Activated T-helper 17 cell treated with anti-CD3 and anti-CD28 coated beads, Interleukin-2, amount 50 U/mL, for 72 hours (primary cell): ENCODE data around the gene DIRAS1. TPM values are rescaled to one million over a fixed set of nuclear protein-coding genes. Genes with fewer than 3 reads are reported as not detected.

ENCODE experiments used
- ATAC-seq: fragments of 150-1000 bp; cut with Tn5 transposase; replicated peaks from 2 replicates; pipeline ENCODE4 v1.10.0; 2021; ENCODE audit warnings: mild to moderate bottlenecking, moderate library complexity
- H3K27ac Mint-ChIP-seq: one replicate; pipeline ENCODE4 v1.8.0; 2022; ENCODE audit warnings: mixed read lengths
- H3K27me3 Mint-ChIP-seq: one replicate; pipeline ENCODE4 v1.8.0; 2022; ENCODE audit warnings: mixed read lengths
- H3K36me3 Mint-ChIP-seq: one replicate; pipeline ENCODE4 v1.8.0; 2022; ENCODE audit warnings: low read depth, mild to moderate bottlenecking, mixed read lengths
- H3K4me1 Mint-ChIP-seq: one replicate; pipeline ENCODE4 v1.8.0; 2022; ENCODE audit warnings: mixed read lengths
- H3K4me3 Mint-ChIP-seq: one replicate; pipeline ENCODE4 v1.8.0; 2022; ENCODE audit warnings: mild to moderate bottlenecking, mixed read lengths
- H3K9me3 Mint-ChIP-seq: one replicate; pipeline ENCODE4 v1.8.0; 2022; ENCODE audit warnings: mixed read lengths
- total RNA-seq, 2 donors: library from RNA; stranded (reverse); gene quantifications; one replicate each; pipeline ENCODE4 v1.2.3, GENCODE V29; 2022

The DIRAS1 gene
- total RNA-seq, 2 donors from 2014 or later = 0.61 TPM; not detected in 1

DNA sequence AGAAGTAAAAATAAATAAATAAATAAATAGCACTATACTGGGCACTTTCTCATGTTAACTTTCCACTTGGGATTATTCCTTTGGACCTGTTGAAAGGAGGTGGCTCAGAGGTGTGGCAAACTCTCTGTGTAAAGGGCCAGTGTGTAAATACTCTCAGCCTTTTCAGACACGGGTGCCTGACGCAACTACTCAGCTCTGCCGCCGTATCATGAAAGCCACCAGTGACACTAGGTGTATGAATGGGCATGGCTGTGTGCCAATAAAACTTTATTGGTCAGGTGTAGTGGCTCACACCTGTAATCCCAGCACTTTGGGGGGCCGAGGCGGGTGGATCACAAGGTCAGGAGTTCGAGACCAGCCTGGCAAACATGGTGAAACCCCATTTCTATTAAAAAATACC lies 38.8 kb upstream of the DIRAS1 start:
- H3K27me3 Mint-ChIP-seq = no peaks in the 10 kb centered on the region
- H3K27ac Mint-ChIP-seq = no peak overlapping the region
- no peak for ATAC-seq
- H3K4me3 Mint-ChIP-seq = no peak overlapping the region
- no peaks in the 10 kb centered on the region for H3K9me3 Mint-ChIP-seq
- no peaks in the 10 kb centered on the region for H3K4me1 Mint-ChIP-seq
- peaks cover 75% of the 10 kb centered on the region for H3K36me3 Mint-ChIP-seq

DNA sequence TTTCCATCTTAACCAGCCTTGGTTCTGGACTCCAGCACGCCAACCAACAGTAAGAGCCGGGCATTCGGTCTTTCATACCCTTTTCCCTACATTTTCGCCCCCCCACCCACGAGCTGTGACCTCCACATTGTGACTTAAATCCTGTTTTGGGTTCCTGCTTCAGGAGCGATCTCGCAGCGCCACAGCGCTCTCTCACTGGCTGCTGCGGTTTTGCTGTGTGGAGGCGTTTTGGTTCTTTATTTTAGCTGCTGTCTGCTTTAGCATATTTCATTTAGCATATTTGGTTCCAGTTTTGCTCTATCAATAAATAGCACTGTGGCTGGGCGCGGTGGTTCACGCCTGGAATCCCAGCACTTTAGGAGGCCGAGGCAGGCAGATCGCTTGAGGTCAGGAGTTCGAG lies 38.2 kb upstream of the DIRAS1 start:
- no peak overlapping the region for H3K4me3 Mint-ChIP-seq
- H3K36me3 Mint-ChIP-seq = peaks cover 77% of the 10 kb centered on the region
- ATAC-seq = peak; percentile 59
- no peaks in the 10 kb centered on the region for H3K9me3 Mint-ChIP-seq
- no peaks in the 10 kb centered on the region for H3K27me3 Mint-ChIP-seq
- H3K4me1 Mint-ChIP-seq = no peaks in the 10 kb centered on the region
- H3K27ac Mint-ChIP-seq = no peak overlapping the region

DNA sequence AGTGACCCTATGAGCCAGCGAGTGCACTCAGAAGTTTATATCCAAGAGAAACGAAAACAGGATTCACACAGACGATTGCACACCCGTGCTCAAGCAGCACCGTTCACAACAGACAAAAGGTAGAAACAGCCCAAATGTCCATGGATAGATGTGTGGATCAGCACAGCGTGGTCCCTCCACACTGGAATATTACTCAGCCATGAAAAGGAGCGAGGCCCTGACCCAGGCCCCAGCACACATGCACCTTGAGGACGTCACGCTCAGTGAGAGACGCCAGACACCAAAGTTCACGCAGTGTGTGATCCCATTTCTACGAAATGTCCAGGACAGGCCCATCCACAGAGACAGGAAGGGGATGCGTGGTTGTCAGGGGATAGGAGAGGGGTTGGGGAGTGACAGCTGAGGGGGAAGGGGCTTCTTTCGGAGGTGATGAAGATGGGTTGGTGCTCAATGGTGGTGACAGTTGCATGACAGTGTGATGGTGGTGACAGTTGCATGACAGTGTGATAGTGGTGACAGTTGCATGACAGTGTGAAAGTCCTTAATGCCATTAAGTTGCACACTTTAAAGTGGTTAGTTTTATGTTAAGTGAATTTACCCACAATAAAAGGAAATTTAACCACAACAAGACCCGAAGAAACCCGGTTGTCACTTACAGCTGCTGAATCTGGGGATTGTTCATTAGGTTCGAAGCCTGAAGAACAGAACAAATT lies 37.6 kb upstream of the DIRAS1 start:
- peak; percentile 73 for ATAC-seq
- H3K27me3 Mint-ChIP-seq = no peaks in the 10 kb centered on the region
- H3K27ac Mint-ChIP-seq = no peak overlapping the region
- H3K36me3 Mint-ChIP-seq = peaks cover 79% of the 10 kb centered on the region
- H3K4me3 Mint-ChIP-seq = no peak overlapping the region
- H3K4me1 Mint-ChIP-seq = no peaks in the 10 kb centered on the region
- no peaks in the 10 kb centered on the region for H3K9me3 Mint-ChIP-seq

DNA sequence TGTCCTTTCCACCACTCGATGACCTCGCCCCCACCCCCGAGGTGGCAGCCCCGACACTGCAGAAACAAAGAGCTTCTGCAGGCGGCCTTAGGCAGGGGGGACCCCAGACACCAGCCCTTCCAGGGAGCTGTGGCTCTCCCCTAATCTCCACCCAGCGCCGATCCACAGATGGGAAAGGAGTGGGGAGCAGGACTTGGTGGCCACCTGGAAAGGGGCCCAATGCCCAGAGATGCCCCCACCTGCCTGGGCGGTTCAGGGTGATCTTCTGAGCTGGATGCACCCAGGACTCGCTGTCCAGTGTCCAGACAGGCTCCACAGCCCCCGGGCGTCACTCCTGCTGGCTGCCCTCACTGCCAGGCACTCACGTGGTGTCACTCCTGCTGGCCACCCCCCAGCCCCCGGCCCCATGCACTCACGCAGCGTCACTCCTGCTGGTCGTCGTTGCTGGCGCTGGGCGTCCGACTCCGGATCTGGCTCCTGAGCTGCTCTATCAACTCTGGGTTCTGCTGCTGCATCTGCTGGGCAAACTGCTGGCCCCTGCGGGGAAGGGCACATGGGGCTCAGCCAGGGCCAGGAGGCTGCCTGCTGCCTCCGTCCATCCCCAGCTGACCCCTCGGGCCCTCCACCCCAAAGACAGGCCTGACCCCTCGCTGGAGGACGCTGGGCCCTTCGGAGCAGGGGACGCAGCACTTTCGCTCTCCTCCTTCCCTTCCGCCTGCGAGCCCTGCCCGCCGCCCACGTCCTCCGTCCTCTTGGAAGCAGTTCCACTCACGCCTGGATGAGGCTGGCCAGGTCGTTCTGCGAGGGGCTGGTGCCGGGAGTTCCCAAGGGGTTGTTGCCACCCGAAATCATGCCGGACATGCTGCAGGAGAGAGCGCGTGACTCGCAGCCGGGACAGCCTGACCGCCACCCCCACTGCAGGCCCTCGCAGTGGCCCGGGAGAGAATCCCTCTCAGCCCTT lies 36.0 kb upstream of the DIRAS1 start:
- no peaks in the 10 kb centered on the region for H3K4me1 Mint-ChIP-seq
- no peaks in the 10 kb centered on the region for H3K9me3 Mint-ChIP-seq
- ATAC-seq = no peak
- H3K27me3 Mint-ChIP-seq = no peaks in the 10 kb centered on the region
- H3K36me3 Mint-ChIP-seq = peaks cover 66% of the 10 kb centered on the region
- no peak overlapping the region for H3K27ac Mint-ChIP-seq
- H3K4me3 Mint-ChIP-seq = no peak overlapping the region

DNA sequence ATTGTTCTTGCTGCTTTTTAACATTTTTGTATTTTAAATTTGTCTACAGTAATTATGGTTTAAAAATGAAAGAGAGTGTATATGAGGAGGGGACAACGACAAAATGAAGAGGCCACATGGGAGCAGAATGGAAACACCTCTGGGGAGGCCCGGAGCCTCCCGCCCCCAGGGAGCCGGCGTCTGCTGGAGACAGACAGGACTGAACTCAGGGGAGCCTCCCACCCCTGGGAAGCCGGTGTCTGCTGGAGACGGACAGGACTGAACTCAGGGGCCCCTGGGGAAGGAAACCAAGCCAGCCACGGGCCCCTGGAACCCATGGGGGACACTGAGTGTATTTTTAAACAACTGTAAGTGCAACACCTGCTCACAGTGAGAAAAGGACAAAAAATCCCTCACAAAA lies 35.3 kb upstream of the DIRAS1 start:
- Mint-ChIP-seq H3K27ac (no peak overlapping the region), H3K4me3 (no peak overlapping the region), H3K36me3 (peaks cover 60% of the 10 kb centered on the region), H3K27me3 (no peaks in the 10 kb centered on the region), H3K9me3 (no peaks in the 10 kb centered on the region), H3K4me1 (no peaks in the 10 kb centered on the region)
- ATAC-seq = no peak

DNA sequence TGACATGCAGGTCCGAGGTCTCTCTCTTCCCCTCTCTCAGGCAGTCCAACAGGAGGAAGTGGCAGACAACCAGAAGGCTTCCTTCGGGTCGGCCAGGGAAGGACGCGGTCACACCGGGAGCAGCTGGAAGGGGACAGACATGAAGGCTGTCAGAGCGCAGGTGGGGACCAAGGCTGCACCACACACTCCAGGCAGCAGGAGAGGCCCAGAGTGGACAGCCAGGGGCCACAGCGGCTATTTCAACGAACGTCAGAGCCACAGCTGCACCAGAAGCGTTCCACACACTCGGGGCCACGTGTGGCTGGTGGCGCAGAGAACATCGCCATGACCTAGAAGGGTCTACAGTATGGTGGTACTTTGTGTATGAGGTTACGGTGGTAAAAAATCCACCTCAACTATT lies 34.6 kb upstream of the DIRAS1 start:
- Mint-ChIP-seq H3K27me3 (no peaks in the 10 kb centered on the region), H3K36me3 (peaks cover 56% of the 10 kb centered on the region), H3K4me1 (no peaks in the 10 kb centered on the region), H3K27ac (no peak overlapping the region), H3K4me3 (no peak overlapping the region), H3K9me3 (no peaks in the 10 kb centered on the region)
- no peak for ATAC-seq

DNA sequence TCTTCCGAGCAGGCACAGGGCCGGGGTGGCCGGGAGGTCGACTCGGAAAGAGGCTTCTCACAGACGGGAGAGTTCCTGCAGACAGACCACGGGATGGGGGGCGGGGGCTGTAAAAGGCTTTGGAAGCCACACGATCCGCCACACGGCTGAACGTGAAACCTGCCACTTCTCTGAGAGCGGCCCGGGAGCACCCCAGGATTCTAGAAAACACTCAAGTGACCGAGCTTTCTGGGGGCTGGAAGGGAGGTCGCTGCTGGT lies 34.2 kb upstream of the DIRAS1 start:
- no peak overlapping the region for H3K4me3 Mint-ChIP-seq
- H3K27me3 Mint-ChIP-seq = no peaks in the 10 kb centered on the region
- ATAC-seq = no peak
- no peaks in the 10 kb centered on the region for H3K4me1 Mint-ChIP-seq
- no peak overlapping the region for H3K27ac Mint-ChIP-seq
- no peaks in the 10 kb centered on the region for H3K9me3 Mint-ChIP-seq
- H3K36me3 Mint-ChIP-seq = peaks cover 53% of the 10 kb centered on the region

DNA sequence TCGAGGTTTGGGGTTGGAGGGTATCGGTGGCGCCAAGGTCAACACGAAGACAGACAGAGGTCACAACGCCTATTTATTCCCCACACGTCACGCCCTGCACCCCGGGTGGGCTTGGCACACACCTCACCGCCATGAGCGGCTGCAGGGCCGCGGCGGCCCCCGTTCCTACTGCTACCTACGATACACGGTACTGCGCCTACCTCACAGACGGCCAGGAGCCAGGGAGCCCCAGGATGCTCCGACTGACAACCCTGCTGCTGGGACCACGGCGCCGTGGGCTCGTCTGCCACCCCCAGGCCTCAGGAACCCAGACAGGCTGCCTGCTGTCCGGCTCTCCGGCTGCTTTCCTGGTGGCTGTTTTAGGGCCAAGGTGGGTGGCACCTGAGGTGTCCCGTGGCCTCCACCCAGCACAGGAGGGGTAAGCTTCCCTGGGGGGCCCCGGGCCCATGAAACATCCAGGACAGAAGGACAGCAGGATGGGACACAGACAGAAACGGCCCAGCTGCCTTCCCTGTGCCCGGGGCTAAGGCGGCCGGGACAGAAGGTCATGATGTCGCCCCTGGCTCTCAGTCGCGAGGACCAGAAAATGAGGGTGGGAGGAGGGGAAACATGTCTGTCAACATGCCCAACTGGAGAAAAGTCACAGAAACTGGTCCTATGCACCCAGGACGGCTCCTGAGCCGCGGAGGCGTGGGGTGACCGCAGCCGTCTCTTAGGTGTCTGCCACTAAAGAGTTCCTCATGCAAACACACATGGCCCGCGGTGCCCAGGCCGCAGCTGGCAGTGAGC lies 33.7 kb upstream of the DIRAS1 start:
- Mint-ChIP-seq H3K9me3 (no peaks in the 10 kb centered on the region), H3K36me3 (peaks cover 49% of the 10 kb centered on the region), H3K4me1 (no peaks in the 10 kb centered on the region), H3K27ac (no peak overlapping the region), H3K27me3 (no peaks in the 10 kb centered on the region), H3K4me3 (no peak overlapping the region)
- ATAC-seq = no peak

DNA sequence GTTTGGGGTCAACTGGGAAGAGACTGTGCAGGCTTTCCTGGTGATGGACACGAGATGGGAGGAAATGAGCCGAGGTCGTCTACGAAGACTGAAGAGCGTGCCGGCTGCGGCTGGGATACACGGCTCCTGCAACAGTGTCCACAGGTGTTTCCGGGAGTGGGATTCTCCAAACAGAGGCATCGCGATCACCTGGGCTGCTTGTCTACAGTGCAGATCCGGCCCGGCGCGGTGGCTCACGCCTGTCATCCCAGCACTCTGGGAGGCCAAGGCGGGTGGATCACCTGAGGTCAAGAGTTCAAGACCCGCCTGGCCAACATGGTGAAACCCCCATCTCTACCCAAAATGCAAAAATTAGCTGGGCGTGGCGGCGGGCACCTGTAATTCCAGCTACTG lies 30.3 kb upstream of the DIRAS1 start:
- no peaks in the 10 kb centered on the region for H3K4me1 Mint-ChIP-seq
- H3K36me3 Mint-ChIP-seq = peaks cover 28% of the 10 kb centered on the region
- no peak overlapping the region for H3K27ac Mint-ChIP-seq
- no peak overlapping the region for H3K4me3 Mint-ChIP-seq
- H3K9me3 Mint-ChIP-seq = no peaks in the 10 kb centered on the region
- ATAC-seq = no peak
- H3K27me3 Mint-ChIP-seq = no peaks in the 10 kb centered on the region

DNA sequence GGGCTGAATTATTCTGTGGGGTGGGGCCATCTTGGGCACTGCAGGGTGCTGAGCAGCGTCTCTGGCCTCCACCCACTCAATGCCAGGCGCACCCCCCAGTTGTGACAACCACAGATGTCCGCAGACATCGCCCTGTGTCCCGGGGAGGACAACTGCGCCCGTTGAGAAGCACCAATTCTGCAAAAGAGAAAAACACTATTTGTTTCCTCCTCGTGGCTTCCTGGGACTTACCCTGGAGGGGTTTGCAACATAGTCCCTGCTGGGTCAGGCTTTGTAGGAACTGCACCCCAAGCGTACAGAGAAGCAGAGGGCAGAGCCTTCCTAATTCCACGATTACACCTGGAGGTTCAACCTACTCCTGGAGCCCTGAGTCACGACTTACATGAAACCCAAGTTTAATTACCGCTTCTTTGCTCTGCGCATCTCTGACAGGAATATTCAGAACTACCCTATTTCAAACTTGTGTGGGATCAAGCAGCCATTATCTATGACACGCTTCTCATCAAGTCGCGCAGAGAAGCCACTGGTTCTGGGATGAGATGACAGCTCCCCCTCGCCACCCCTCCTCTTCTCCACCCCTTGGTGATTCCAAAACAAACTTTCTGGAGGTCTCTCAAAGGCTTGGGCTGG lies 29.8 kb upstream of the DIRAS1 start:
- Mint-ChIP-seq H3K36me3 (peaks cover 23% of the 10 kb centered on the region), H3K4me1 (no peaks in the 10 kb centered on the region), H3K27me3 (no peaks in the 10 kb centered on the region), H3K9me3 (no peaks in the 10 kb centered on the region), H3K4me3 (no peak overlapping the region), H3K27ac (no peak overlapping the region)
- no peak for ATAC-seq

DNA sequence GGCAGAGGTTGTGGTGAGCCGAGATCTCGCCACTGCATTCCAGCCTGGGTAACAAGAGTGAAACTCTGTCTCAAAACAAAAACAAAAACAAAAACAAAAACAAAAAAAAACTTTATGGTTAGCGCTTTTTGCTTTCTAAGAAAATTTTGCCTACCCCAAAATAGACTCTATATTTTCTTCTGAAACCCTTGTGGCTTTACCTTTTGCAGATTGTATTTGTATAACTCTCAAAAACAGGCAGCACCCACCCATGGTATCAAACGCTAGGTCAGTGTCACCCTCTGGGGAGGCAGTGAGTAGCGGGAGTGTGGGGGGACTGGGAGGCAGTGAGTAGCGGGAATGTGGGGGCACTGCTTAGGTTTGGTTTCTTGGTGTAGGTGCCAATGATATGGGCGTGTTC lies 26.2 kb upstream of the DIRAS1 start:
- H3K27me3 Mint-ChIP-seq = peaks cover 8% of the 10 kb centered on the region

DNA sequence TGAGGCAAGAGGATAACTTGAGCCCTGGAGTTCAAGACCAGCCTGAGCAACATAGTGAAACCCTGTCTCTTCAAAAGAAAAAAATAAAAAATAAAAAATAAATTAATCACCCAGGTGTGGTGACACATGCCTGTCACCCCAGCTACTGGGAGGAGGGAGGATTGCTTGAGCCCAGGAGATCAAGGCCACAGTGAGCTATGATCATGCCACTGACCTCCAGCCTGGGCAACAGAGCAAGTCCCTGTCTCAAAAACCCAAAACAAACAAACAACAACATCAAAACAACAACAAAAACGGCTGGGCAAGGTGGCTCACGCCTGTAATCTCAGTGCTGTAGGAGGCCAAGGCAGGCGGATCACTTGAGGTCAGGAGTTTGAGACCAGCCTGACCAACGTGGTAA lies 22.9 kb upstream of the DIRAS1 start:
- no peak overlapping the region for H3K4me3 Mint-ChIP-seq
- no peak for ATAC-seq
- H3K27me3 Mint-ChIP-seq = peaks cover 8% of the 10 kb centered on the region

More for the DNA sequence above, 26.2 kb upstream of the DIRAS1 start:
- no peak for ATAC-seq
- no peaks in the 10 kb centered on the region for H3K4me1 Mint-ChIP-seq
- H3K4me3 Mint-ChIP-seq = no peak overlapping the region
- no peak overlapping the region for H3K27ac Mint-ChIP-seq
- H3K36me3 Mint-ChIP-seq = no peaks in the 10 kb centered on the region
- H3K9me3 Mint-ChIP-seq = no peaks in the 10 kb centered on the region

DNA sequence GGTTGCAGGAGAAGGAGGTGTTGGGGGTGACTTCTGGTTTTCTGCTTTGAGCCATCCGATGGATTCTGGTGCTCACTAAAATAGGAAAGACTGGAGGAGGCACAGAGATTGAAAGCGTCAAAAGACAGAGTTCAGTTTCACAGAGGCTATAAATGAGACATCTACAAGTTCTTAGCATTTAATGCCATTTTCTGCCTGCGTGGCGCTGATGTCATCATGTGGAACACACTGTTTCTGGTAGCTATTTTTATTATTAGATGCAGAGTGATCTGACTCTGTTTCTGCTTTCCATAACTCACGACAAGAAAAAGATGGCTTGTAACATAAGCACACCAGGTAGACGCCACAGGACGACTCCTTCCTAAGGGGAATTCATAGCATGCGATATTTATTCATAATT lies 21.9 kb upstream of the DIRAS1 start:
- Mint-ChIP-seq H3K4me3 (no peak overlapping the region), H3K27ac (no peak overlapping the region), H3K4me1 (no peaks in the 10 kb centered on the region), H3K27me3 (peaks cover 8% of the 10 kb centered on the region), H3K36me3 (no peaks in the 10 kb centered on the region), H3K9me3 (no peaks in the 10 kb centered on the region)
- no peak for ATAC-seq

More for the DNA sequence above, 22.9 kb upstream of the DIRAS1 start:
- Mint-ChIP-seq H3K4me1 (no peaks in the 10 kb centered on the region), H3K36me3 (no peaks in the 10 kb centered on the region), H3K27ac (no peak overlapping the region), H3K9me3 (no peaks in the 10 kb centered on the region)

DNA sequence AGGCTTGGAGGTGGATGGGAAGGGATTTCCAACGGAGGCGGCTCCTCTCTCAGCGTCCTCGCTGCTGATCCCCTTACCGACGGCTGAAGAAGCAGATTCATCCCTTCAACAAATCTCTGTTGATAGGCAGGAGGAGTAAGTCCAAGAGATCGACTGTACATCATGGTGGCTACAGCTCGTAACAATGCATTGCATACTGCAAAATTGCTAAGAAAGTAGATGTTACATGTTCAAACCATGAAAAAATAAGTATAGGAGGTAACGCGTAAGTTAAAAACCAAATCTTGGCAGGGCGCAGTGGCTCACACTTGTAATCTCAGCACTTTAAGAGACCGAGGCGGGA lies 19.1 kb upstream of the DIRAS1 start:
- ATAC-seq = no peak
- Mint-ChIP-seq H3K4me1 (no peaks in the 10 kb centered on the region), H3K9me3 (no peaks in the 10 kb centered on the region), H3K4me3 (peak overlapping the region; percentile 93), H3K27ac (no peak overlapping the region), H3K36me3 (peaks cover 19% of the 10 kb centered on the region), H3K27me3 (peaks cover 6% of the 10 kb centered on the region)
